Hepatocyte (in vitro differentiated cells): ENCODE data around the gene MED17. TPM values are rescaled to one million over a fixed set of nuclear protein-coding genes. Genes with fewer than 3 reads are reported as not detected.

ENCODE experiments used
- DNase-seq: peaks from one replicate; pipeline ENCODE4 v3.0.0-alpha.2; 2016; ENCODE audit warnings: low spot score
- H2AFZ ChIP-seq: fragments of 200-600 bp; sonication (generic); 2 replicates; pipeline ENCODE4 v1.6.0; 2016; ENCODE audit warnings: antibody characterized with exemption, mild to moderate bottlenecking
- H3K27ac ChIP-seq: fragments of 200-600 bp; sonication (generic); 2 replicates; pipeline ENCODE4 v1.5.1; 2016; ENCODE audit warnings: mild to moderate bottlenecking
- H3K27me3 ChIP-seq: fragments of 200-600 bp; sonication (generic); 2 replicates; pipeline ENCODE4 v1.6.1; 2016
- H3K36me3 ChIP-seq: fragments of 200-600 bp; sonication (generic); replicated peaks from 2 replicates; pipeline ENCODE4 v1.5.1; 2016; ENCODE audit warnings: low read depth; ENCODE audit not compliant: insufficient read depth
- H3K4me1 ChIP-seq: fragments of 200-600 bp; sonication (generic); 2 replicates; pipeline ENCODE4 v1.5.1; 2016; ENCODE audit warnings: mild to moderate bottlenecking, moderate library complexity; ENCODE audit not compliant: insufficient read depth
- H3K4me2 ChIP-seq: fragments of 200-600 bp; sonication (generic); 2 replicates; pipeline ENCODE4 v1.6.0; 2016
- H3K4me3 ChIP-seq: fragments of 200-600 bp; sonication (generic); 2 replicates; pipeline ENCODE4 v1.5.1; 2016; ENCODE audit warnings: mild to moderate bottlenecking
- H3K79me2 ChIP-seq: fragments of 200-600 bp; sonication (generic); 2 replicates; pipeline ENCODE4 v1.6.0; 2017; ENCODE audit warnings: mild to moderate bottlenecking
- H3K9me2 ChIP-seq: fragments of 200-600 bp; sonication (generic); replicated peaks from 2 replicates; pipeline ENCODE4 v1.6.0; 2017; ENCODE audit warnings: mild to moderate bottlenecking; ENCODE audit not compliant: insufficient read depth
- H3K9me3 ChIP-seq: fragments of 200-600 bp; sonication (generic); 2 replicates; pipeline ENCODE4 v1.5.1; 2016; ENCODE audit warnings: low read depth, mild to moderate bottlenecking
- H4K20me1 ChIP-seq: fragments of 200-600 bp; sonication (generic); 2 replicates; pipeline ENCODE4 v1.6.0; 2016; ENCODE audit warnings: mild to moderate bottlenecking; ENCODE audit not compliant: insufficient read depth, poor library complexity, severe bottlenecking
- EZH2 ChIP-seq: fragments of 200-600 bp; sonication (generic); IDR thresholded peaks from 2 replicates; pipeline ENCODE4 v1.6.1; 2016; ENCODE audit warnings: antibody characterized with exemption, mild to moderate bottlenecking, borderline replicate concordance
- EZH2phosphoT487 ChIP-seq: fragments of 200-600 bp; sonication (generic); IDR thresholded peaks from one replicate; pipeline ENCODE4 v1.6.1; 2018; ENCODE audit warnings: antibody characterized with exemption, mild to moderate bottlenecking, low read depth, moderate library complexity; ENCODE audit not compliant: unreplicated experiment, severe bottlenecking
- WGBS: methylation state at CpG from one replicate; pipeline ENCODE4 v1.1.6; 2016; ENCODE audit warnings: low lambda C conversion rate; ENCODE audit errors: missing lambda C conversion rate; 5-methylcytosine and 5-hydroxymethylcytosine counted together
- polyA plus RNA-seq: library from polyadenylated mRNA; unstranded; fragments of >200 nt; fragmentation: Nextera tagmentation; extraction: Ambion mirVana; gene quantifications from 2 replicates; pipeline ENCODE4 v1.2.1, GENCODE V29; 2016
- total RNA-seq: library from RNA; depleted of rRNA; stranded (reverse); fragments of >200 nt; gene quantifications from 2 replicates; pipeline ENCODE4 v1.2.3, GENCODE V29; 2014
- TF ChIP-seq, protein P1 (sequence below): fragments of 200-600 bp; sonication (generic); IDR thresholded peaks from 2 replicates; pipeline ENCODE4 v1.5.1; 2016; ENCODE audit warnings: antibody characterized with exemption, mild to moderate bottlenecking; ENCODE audit not compliant: poor library complexity

MED17 gene
- total and polyA plus RNA-seq, 2 experiments from 2014 or later: 18.3 to 33.7 TPM

DNA sequence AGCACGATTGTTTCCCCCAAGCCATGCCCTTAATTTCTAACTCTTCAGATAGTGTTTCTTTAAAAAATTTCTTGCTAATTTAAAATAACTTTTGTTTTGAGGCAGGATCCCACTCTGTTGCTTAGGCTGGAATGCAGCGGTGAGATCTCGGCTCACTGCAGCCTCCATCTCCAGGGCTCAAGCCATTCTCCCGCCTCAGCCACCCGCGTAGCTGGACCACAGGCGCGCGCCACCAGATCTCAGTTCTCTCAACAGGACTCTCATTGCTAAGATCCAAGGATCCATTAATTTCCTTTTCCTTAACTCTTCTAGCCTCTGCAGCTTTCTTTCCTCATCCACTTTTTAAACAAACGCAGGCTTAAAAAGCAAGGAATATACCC, 327 bp upstream of the MED17 start:
- H3K4me2 ChIP-seq: peak overlapping the region; percentile 80
- H3K4me3 ChIP-seq: peak overlapping the region; percentile 54
- H3K79me2 ChIP-seq: peaks cover 47% of the 10 kb centered on the region
- 3% methylated on average over 10 of the region's 10 CpGs for WGBS
- H2AFZ ChIP-seq: peak overlapping the region; percentile 71
- H3K27me3 ChIP-seq: no peaks in the 10 kb centered on the region
- H3K4me1 ChIP-seq: peaks cover 24% of the 10 kb centered on the region
- no peaks in the 10 kb centered on the region for H3K9me3 ChIP-seq
- no peaks in the 10 kb centered on the region for H3K9me2 ChIP-seq
- DNase-seq: no peak
- H3K27ac ChIP-seq: peak overlapping the region; percentile 24
- no peaks in the 10 kb centered on the region for H3K36me3 ChIP-seq
- H4K20me1 ChIP-seq: peaks cover 38% of the 10 kb centered on the region
- TF ChIP-seq, protein P1, sequence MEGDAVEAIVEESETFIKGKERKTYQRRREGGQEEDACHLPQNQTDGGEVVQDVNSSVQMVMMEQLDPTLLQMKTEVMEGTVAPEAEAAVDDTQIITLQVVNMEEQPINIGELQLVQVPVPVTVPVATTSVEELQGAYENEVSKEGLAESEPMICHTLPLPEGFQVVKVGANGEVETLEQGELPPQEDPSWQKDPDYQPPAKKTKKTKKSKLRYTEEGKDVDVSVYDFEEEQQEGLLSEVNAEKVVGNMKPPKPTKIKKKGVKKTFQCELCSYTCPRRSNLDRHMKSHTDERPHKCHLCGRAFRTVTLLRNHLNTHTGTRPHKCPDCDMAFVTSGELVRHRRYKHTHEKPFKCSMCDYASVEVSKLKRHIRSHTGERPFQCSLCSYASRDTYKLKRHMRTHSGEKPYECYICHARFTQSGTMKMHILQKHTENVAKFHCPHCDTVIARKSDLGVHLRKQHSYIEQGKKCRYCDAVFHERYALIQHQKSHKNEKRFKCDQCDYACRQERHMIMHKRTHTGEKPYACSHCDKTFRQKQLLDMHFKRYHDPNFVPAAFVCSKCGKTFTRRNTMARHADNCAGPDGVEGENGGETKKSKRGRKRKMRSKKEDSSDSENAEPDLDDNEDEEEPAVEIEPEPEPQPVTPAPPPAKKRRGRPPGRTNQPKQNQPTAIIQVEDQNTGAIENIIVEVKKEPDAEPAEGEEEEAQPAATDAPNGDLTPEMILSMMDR: no peak
- TF ChIP-seq EZH2phosphoT487 (no peak), EZH2 (no peak)

DNA sequence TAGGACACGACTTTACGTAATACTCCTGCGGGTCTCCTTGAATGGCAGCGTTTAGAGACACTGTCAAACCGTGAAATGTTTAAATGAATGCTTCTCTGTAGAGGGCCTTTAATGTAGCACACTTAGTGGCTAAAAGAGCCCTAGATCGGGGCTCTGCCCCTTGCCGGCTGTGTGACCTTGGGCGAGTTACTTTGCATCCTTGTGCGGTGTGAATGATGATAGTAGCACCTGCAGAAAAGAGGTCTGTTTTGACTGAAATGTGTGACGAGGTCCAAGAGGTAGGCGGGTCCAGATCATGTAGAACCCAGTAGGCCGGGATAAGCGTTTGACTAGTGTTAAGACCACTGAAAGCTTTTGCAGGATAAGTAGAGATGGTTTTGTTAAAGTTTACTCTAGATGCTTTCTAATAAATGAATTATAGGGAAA, 866 bp downstream of the MED17 start:
- Histone ChIP-seq H4K20me1 (peaks cover 49% of the 10 kb centered on the region), H3K79me2 (peaks cover 59% of the 10 kb centered on the region), H3K27me3 (no peaks in the 10 kb centered on the region), H3K9me2 (no peaks in the 10 kb centered on the region), H3K9me3 (no peaks in the 10 kb centered on the region), H3K4me2 (peak overlapping the region; percentile 83), H3K36me3 (no peaks in the 10 kb centered on the region), H3K4me1 (peaks cover 24% of the 10 kb centered on the region), H2AFZ (peak overlapping the region; percentile 84), H3K27ac (peak overlapping the region; percentile 98), H3K4me3 (peak overlapping the region; percentile 79)
- DNase-seq: peak; percentile 6
- no peak for TF ChIP-seq EZH2phosphoT487
- TF ChIP-seq EZH2: no peak
- TF ChIP-seq, protein P1: no peak
- under 1% methylated on average over 13 of the region's 13 CpGs for WGBS

DNA sequence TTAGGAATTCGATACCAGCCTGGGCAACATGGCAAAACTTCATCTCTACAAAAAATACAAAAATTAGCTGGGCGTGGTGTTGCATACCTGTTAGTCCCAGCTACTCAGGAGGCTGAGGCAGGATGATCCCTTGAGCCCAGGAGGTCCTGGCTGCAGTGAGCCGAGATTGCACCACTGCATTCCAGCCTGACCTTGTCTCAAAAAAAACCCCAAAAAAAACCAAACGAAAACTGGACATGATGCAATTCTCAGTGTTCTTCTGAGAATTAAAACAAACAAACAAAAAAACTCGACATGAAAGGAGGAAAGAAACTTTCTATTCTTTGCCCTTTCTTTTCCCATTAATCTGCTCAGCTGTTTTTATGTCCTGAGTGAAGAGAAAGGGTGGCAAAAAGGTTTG, 7.4 kb downstream of the MED17 start:
- no peaks in the 10 kb centered on the region for H3K9me3 ChIP-seq
- H3K4me3 ChIP-seq: no peak overlapping the region
- H3K36me3 ChIP-seq: no peaks in the 10 kb centered on the region
- no peak for DNase-seq
- H3K4me2 ChIP-seq: no peak overlapping the region
- H3K4me1 ChIP-seq: peaks cover 11% of the 10 kb centered on the region
- no peak overlapping the region for H2AFZ ChIP-seq
- H4K20me1 ChIP-seq: peaks cover 58% of the 10 kb centered on the region
- 85% methylated on average over 5 of the region's 5 CpGs for WGBS
- H3K27me3 ChIP-seq: no peaks in the 10 kb centered on the region
- peaks cover 86% of the 10 kb centered on the region for H3K79me2 ChIP-seq
- no peaks in the 10 kb centered on the region for H3K9me2 ChIP-seq
- no peak overlapping the region for H3K27ac ChIP-seq
- TF ChIP-seq, protein P1: no peak
- TF ChIP-seq EZH2 (no peak), EZH2phosphoT487 (no peak)
